Measurements from ENCODE around the gene TMEM163.
"Not testable (repeated sequence)": the region's sequence is repeated elsewhere in the genome, so short reads cannot be mapped to it uniquely, and the experiment has no call there.

TMEM163 gene

DNA sequence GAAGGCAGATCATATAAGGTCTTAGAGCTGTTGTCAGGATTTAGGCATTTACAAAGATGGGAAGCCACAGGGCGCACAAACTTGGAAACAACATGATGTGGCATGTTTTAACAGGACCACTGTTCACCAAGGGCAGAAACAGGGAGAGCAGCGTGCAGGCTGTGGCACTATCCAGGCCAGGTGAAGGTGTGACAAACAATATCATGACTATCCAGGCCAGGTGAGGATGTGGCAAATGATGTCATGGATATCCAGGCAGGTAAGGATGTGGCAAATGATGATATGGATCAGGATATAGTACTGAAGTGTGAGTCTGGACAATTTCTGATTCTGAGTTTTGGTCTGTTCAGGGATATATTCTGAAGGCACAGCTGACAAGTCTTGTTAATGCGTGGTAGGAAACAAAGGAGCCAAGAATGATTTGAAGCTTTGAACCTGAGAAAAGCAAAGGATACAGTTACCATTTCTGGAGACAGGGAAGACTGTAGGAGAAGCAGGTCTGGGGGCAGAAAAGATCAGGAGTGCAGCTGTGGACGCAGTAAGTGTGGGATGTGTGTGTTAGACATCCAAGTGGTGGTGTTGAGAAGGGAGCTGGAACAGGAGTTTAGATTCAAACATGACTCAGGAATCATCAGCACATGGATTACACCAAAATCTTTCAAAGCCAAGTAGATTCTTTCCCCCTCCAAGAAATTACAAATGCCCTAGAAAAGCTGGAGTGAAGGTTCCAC is 205.9 kb downstream of the TMEM163 start:
- no peak for DNase-seq

DNA sequence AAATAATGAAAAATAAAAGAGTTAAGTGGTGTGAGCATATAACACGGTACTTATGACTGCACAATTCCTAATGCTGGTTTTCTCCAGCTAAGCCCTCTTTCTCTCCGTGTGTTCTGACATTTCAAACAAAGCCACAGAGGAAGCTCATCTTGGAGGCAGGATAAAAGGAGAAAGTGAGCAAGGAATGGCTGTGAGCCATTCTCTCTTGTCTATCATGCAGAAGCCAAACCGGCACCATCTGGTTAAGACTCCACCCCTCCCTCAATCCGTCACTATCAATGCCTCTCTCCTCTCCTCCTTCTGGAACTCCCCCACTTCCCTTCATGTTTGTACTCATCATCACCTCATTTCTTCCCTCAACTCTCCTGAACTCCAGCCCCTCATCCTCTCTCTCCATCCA is 210.4 kb downstream of the TMEM163 start:
- no peak for DNase-seq

DNA sequence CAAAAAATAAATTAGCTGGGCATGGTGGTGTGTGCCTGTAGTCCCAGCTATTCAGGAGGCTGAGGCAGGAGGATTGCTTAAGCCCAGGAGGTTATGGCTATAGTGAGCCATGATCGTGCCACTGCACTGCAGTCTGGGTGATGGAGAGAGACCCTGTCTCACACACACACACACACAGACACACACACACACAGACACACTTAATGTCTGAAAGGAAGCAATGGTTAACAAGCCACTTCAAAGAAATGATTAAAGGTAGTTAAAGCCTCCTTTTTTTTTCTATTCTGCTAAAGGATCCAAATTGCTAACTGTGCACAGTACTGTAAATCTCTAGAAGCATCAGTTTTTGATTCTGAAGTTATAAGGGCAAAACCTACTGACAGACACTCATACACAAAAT is 211.1 kb downstream of the TMEM163 start:
- DNase-seq = no peak

DNA sequence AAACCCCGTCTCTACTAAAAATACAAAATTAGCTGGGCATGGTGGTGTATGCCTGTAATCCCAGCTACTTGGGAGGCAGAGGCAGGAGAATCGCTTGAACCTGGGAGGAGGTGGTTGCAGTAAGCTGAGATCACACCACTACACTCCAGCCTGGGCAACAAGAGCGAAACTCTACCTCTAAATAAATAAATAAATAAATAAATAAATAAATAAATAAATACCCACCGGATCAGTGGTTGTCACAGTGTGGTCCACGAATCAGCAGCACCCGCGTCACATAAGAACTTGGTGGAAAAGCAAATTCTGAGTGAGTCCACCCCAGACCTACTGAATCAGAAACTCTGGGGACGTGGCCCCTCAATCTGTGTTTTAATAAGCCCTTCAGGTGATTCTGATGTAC is 211.6 kb downstream of the TMEM163 start:
- not testable (repeated sequence) for DNase-seq

DNA sequence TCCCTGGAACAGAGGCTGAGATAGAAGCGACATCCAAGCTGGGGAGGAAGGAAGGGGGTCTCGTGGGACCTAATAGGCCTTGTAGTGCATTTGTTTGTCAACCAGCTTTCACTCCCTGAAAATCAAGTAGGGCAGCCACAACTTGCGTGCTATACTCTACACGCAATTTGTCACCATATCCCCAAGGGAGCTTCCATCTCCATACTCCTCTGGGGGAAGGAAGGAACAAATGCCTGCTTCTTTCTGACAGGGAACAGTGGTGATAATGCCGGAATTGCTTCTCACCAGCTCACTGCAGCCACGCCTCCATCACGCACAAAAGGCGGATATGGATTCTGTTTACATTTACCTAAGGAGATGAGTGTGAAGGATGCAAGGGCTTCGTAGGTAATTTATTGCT is 213.4 kb downstream of the TMEM163 start:
- DNase-seq = no peak

DNA sequence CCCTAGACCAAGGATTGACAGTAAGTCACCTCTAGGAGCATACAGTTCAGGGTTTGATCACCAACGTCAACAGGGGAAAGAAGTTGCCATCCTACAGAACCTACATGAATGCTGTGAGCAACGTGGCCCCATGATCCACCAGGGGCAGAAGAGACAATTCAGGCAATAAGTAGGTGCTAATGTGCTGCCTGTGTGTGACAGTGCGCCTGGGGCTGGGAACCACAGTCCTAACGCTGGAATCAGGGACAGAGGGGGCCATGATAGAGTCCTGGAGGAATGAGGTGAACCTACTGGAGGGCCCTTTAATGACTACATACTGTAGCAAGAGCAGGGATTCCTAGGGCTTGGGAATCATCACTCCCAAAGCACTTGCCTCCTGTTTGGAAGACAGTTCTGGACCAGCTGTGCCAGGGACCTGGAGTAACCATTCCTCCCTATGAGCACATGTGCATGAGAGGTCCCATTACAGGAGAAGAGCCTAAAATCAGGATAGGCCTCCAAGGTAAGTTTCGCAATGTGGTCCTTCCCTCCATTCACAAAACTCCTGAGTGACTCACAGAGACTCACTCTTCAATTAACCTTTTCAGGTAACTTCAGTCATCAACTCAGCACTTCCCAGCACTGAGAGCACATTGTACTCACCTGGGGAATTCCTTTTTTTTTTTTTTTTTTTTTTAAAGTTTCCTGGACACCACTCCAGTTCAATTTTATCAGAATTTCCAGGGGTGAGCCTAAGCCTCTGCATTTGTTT is 214.0 kb downstream of the TMEM163 start:
- no peak for DNase-seq

DNA sequence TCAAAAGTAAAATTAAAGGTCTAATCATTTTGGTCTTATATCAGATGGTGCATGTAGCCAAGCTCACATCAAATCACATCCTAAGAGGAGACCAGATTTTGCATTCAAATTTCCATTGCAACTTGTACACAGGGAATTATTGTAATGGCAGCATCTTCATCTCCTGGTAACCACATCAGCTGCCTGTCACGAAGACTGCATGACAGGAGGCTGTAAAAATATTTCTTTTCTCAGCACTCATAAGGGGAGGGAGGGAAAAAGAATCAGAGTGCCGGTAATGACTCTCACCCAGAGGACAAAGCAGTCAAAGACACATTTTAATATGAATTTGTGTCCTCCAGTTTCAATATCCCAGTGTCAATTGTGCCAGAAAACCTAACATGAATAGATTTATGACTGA is 216.7 kb downstream of the TMEM163 start:
- no peak for DNase-seq

DNA sequence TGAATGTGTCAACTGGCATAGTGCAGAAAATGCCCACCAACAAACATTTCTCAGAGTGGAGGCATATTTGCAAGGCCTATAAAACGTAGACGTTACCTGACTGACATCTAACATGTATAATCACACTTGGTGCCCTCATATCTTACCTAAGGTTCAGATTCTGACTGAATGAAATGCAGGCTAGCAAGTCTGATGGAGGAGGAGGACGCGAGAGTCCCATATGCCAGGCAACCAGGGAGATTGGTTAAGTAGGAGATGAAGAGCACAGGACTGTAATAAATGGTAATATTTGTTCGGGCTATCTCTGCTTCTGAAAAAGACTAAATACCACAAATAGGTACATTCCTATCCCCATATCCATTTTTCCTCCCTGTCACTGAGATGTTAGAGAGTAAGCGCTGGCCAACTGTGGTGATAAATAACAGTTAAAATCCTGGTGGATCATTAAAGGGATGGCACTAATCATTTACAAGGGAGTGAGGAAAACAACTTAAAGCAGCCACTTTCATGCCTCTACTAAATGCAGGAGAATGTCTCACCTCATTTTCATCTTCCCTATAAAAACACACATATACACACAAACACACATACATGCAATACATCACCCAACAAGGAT is 217.2 kb downstream of the TMEM163 start:
- no peak for DNase-seq

DNA sequence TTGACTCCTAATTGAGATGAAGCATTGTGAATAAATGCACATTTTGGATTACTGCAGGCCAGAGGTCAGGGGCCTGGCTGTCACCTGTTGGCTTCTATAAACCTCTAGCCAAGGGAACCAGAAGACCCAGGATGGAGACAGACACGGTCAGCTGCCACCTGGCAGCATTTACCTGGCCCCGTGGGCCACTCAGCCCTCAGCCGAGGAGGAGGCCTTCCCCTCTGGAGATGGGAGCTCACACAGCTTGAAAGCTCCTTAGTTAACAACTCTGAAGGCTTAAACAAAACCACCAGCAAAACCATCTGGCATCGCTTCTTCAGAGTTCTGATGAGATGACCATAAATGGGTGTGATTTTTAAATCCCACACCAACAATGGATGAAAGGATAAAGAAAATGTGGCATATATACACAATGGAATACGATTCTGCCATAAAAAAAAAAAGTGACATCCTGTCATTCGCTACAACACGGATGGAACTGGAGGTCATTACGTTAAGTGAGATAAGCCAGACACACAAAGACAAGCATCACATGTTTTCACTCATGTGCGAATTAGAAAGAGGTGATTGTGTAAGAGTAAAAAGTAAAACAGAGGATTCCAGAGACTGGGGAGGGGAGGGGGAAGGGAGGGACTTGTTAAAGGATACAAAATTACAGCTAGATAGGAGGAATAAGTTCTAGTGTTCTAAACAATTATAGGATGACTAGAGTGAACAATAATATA is 218.4 kb downstream of the TMEM163 start:
- DNase-seq = no peak

DNA sequence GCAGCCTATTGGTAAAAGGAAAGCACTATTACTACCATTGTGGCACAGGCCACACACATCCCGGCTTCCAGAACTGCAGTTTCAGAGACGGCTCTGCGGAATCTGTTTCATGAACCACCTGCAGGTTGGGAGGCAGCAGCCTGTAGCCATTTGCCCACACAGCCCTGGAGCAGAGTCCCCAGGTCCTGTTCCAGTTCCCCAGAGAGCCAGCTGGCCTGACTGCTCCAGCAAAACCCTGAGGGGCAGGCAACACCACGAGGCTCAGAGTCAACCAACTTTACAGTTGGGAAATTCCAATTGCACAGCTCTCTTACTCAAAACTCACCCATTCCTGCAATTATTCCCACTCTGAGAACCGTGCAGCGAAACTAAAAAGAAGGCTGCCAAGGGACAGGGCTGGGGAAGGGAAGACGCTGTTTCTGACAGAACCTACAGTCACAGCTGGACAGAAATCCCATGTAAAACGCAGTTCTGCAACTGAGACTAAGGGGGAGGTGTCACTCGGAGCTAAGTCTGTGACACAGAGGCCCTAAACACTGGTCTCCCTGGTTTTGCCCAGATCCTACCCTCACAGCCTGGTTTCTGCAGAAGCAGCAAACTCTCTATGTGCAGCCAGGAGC is 219.4 kb downstream of the TMEM163 start:
- DNase-seq = no peak

DNA sequence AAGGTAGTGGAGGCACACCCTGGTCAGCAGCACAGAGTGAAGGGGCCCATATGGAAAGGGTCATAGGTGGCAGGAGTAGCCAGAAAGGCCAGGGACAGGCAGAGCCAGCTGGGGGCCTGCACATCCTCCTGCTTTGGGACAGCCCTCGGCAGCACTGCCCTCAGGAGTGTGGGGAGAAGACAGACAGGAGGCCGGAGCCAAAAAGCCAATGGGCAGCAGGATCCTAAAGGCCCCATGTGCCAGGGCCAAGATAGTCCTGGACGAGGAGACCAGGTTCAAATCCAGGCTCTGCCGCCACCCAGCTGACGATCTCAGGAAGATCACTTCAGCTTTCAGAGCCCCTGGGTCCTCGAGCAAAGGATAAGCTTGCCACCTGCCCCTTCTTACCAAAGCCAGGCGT is 220.1 kb downstream of the TMEM163 start:
- DNase-seq = no peak

DNA sequence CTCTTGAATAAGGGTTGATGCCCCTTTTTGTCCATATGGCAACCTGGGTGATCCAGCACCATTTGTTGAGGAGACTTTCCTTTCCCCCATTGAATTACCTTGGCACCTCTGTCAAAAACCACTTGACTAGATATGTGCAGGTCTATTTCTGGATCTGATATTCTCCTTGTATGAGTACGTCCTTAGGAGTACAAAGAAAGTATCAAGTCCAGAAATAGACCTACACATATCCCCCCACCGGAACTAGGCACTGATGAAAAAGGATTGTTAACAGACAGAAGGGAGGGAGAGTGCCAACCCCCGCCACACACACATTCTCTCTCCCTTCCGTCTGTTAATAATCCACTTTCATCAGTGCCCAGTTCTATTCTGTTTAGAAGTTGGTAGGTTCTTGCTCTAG is 225.0 kb downstream of the TMEM163 start:
- DNase-seq = no peak

DNA sequence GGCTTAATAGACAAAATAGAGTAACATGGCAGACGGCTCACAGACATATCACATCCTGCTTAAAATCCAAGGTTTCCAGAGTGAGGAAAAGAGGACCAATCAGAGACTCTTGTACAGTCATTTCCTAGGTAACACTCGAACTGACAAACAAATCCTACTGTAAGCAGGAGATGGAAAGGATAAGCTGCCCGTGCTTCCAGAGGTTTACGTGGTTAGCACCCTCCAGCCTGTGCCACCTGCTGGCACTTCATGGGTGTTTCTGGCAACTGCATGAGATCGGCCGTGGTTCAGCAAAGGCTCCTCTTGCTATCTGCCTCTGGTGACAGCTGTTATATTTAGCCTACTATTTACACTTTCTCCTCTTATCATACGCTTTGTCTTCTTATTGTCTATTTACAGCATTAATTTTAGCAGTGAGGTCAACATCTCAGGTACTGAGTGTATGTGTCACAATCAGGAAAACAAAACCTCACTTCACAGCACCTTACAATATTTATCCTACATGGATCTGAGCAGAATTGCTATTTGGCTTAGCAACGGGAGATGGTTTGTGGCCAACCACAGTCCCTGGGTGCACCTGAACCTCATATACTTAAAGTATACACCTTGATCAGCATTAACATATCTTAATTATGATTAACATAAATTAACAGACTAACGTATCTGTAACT is 226.9 kb downstream of the TMEM163 start:
- DNase-seq = no peak

DNA sequence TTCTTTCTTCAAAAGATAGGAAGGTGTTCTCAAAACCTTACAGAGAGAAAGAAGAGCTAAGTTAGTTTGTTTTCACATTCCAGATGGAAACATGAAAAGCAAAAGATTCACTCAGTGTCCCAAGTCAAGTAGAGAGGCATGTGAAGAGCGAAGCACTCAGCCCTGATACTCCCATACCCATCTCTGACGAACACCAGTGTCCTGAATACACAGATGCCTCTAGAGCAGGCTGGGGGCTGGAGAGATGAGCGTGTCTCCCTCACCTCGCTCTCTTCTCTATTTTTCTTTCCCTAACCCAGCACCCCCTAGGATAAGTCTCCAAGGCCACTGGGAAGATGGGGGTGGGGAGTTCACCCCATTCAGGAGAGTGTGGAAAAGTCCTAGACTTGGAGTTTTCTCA is 227.8 kb downstream of the TMEM163 start:
- DNase-seq = no peak

DNA sequence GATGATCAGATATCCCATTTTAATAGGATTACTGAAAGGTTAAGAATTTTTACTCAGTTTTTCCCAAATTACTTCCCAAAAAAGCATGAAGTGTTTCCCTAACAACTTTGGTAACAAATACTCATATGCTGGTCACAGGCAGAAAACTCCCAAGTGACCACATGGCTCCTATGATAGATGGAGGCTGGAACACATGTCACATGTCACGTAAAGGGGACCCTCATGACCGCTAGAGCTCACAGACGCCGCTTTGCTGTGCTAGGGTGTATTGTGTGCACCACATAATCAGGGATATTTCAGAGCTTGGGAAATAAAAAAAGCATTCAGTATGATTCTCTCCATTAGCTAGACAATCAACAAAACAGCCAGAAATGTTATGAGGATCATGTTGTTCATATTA is 228.2 kb downstream of the TMEM163 start:
- no peak for DNase-seq

DNA sequence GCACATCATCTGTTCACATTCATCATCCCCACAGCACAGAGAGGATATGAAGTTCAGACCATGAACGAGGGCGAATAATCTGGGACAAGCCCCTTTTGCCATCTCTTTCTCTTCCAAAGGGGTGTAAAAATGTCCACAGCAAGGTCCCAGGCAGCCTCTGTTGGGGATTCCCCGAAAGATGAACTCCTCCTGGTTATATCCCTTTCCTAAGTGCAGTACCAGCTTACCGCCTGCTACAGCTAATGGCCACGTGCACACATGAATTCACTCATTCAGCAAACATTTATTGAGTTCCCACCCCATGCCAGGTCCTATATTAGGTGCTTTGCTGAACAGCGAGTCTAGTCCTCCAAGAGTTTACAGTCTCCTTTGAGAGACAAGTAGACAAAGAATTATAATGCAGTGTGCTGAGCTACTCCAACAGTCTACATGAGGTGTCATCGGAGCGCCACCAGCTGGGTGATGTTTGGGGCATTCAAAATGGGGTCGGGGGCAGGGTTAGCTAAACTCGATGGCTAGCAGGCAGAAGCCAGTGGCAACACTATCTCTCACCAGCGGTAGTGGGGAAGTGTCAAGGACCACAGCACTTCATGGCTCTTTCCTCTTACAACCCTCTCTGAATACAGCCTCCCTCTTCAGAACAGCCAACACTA is 228.9 kb downstream of the TMEM163 start:
- no peak for DNase-seq

DNA sequence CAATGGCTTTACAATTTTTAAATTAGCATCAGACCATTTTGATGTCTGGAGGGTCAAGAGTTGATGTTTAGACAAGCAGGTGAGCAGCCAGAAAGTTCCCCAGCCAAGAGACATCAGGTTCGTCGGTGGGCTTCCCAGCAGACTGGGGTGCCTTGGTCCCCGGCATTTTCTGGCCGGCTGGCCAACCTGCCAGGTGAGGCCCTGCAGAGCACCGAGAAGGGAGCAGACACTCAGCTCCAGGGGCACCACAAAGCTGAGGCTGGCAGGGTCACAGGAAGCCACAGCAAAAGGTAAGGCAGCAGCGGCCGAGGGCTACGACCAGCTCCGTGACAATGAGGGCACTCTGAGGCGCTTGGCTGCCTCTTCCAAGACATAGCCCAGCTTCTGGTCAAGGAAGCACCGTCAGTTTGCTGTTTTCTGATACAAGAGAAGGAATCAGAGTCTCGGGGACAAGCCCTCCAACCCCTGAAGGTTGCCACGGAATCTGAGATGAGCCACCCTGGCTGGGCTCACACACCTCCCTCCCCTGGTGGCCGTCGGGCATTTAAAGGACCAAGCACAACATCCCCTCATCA is 235.9 kb downstream of the TMEM163 start:
- no peak for DNase-seq

DNA sequence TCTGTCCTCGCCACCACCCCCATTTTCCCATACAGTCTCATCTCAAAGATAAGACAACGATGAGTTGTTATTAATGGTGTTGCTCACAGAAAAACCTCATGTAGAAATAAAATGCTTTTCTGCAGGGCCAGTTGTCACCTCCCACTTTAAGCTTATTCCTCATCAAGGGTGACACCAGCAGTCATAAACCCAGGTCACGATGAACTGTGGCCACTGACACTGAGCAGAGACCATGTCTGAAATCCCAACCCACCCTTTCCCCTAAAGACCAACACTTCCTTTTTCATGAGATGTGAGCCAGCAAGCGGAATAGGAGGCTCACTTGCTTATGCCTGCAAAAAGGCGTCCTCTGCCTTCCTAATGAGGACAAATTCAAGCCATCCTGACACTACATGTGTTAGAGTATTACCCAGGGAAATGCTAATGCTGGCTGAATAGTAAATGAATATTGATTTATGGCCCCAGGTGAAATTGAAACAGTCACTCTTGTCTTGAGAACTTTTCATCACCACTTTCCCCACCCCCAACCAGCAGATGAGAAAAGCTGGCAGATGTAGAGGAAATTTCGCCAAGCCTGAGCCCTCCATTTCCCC is 236.6 kb downstream of the TMEM163 start:
- no peak for DNase-seq

DNA sequence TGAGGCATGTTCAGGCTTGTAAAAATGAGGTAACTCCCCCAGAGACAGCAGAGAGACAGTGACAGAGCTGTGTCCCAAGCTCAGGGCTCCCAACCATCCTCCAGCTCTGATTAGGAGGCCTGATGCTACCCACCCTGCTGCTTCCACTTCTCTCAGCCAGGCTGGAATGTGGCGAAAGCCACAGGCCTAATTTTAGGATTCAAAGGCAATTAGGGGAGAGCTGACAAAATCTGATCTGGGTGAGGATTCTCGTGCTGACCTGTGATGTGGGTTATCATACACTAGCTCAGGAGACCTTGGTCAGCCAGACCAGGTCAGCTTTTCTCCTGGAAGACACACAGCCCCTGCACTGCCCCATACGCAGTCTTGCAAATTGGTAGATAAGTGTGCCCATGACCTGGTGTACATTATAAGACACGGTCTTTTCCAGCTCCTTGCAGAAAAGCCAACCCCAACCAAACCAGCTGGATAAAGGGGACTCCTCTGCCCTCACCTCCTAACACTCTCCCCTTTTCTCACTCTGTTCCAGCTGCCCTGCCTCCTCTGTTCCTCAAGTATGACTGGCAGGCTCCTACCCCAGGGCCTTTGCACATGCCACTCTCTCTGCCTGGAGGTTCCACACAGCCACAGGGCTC is 239.0 kb downstream of the TMEM163 start:
- no peak for DNase-seq

DNA sequence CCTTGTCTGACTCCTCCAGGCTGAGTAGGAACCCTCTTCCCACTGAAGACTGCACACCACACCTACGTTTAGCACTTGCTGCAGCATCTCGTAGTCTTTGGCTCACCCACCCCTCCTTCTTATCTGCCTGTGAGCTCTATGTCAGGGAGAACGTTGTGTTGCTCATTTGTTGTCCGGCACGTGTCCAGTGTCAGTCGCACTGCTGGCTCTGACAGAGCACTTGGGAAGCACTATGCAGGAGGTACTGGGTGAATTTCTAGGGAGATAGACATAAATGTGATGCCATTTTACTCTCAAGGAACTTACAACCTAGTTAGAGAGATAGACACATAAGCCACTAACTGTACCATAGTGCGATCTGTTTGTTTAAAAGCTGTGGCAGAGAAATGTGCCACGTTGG is 241.8 kb downstream of the TMEM163 start:
- DNase-seq = not testable (repeated sequence)
